Liver (tissue), 3 donors: ENCODE results near the gene FBLN1.

Experiments
- CTCF ChIP-seq: fragments of 150-350 bp; IDR thresholded peaks from 2 replicates; pipeline ENCODE4 v1.5.1; 2017; ENCODE audit warnings: improper control_type of control experiment, low read depth, low read length; ENCODE audit not compliant: missing input control
- FOXA1 ChIP-seq: IDR thresholded peaks from 2 replicates; pipeline ENCODE4 v1.6.1; 2016; ENCODE audit warnings: antibody characterized with exemption
- FOXA2 ChIP-seq: IDR thresholded peaks from 2 replicates; pipeline ENCODE4 v1.6.1; 2016; ENCODE audit warnings: antibody characterized with exemption
- GABPA ChIP-seq, 2 donors: IDR thresholded peaks in 1 of 2; conservative IDR thresholded peaks in 1 of 2; 2 replicates each; pipeline ENCODE4 v1.6.1; 2016; ENCODE audit warnings: antibody characterized with exemption in 2 of 2, mild to moderate bottlenecking in 1 of 2, moderate library complexity in 1 of 2
- HNF4A ChIP-seq, 2 donors: conservative IDR thresholded peaks; 2 replicates each; pipeline ENCODE4 v1.6.1; 2016; ENCODE audit warnings: antibody characterized with exemption in 2 of 2, mild to moderate bottlenecking in 2 of 2
- JUND ChIP-seq, 2 donors: IDR thresholded peaks; 2 replicates each; pipeline ENCODE4 v1.6.1; 2016; ENCODE audit warnings: antibody characterized with exemption in 2 of 2
- TAF1 ChIP-seq: conservative IDR thresholded peaks from 2 replicates; pipeline ENCODE4 v1.6.1; 2016; ENCODE audit warnings: antibody characterized with exemption, mild to moderate bottlenecking
- YY1 ChIP-seq: IDR thresholded peaks from 2 replicates; pipeline ENCODE4 v1.6.1; 2016; ENCODE audit warnings: antibody characterized with exemption, mild to moderate bottlenecking
- TF ChIP-seq, protein P1 (sequence below): IDR thresholded peaks from 2 replicates; pipeline ENCODE4 v1.6.1; 2016; ENCODE audit warnings: antibody characterized with exemption
- donor health status: healthy.
- donor health status: healthy.

DNA sequence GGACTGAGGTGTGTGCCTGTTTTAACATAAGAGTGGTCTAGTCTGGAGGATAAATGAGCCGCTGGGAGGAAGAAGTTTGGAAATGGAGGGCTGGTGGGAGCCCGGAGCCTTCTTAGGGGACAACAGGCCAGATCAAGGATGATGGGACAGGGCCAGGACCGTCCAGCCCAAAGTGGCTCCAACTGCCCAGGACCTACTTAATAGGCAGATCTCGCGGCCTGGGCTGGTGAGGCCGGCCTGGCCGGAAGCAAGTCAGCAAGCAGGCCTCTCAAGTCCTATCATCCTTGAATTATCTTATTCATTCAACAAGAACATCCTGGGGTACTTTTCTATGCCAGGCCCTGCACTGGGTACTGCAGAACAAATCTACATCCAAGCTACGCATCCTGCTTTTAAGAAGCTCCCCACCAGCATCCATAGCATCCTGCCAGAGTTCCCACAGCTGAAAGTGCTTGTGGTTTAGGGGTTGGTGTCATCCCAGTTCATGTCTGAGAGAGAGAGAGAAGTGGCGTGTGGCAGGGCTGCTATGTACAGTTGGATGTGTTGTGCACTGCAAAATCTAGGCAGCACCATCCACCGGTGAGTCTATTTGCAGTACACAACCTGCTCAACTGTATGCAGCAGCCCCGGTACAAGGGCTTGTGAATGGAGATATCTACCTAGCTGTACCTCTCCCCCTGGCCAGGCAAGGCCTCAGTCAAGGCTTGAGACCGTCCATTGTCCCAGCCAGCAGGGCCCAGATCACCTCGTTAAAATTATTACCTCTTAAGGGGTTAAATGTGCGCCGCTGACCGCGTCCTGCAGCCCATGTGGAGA is 82.1 kb downstream of the FBLN1 start:
- TF ChIP-seq CTCF (no peak), JUND (IDR thresholded peaks at IDR 0.05) (no peak), YY1 (no peak), TAF1 (no peak), FOXA2 (no peak), HNF4A (conservative IDR thresholded peaks at IDR 0.05) (no peak), FOXA1 (no peak), GABPA (IDR thresholded peaks at IDR 0.05 in 1 of 2, conservative IDR thresholded peaks at IDR 0.05 in 1 of 2) (no peak)
- TF ChIP-seq, protein P1, sequence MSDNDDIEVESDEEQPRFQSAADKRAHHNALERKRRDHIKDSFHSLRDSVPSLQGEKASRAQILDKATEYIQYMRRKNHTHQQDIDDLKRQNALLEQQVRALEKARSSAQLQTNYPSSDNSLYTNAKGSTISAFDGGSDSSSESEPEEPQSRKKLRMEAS = no peak
